ENCODE data around the gene HSDL2.
"Not testable (repeated sequence)": the region's sequence is repeated elsewhere in the genome, so short reads cannot be mapped to it uniquely, and the experiment has no call there.

Gene HSDL2

GRCh38 chr9:112380102-112380824 lies at the start of gene HSDL2:
Gene HSDL2, plus strand, starts transcription at chr9:112380108. Its CDS starts 56 bp downstream, at chr9:112380164.
- DNase-seq: peak; percentile 17

DNA sequence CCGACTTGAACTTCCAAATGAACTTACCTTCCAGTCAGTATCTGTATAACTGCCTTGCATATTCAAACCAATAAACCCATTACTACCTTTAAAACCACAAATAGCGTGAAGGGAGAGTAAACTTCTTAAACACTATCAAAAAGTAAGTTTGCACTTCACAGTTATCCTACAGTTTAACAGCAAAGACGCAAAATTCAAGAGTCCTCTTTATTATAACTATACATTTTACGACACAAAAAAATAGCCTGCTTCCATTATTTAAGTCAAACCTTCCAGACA lies 48.3 kb upstream of the HSDL2 start:
- DNase-seq: no peak

- DNase-seq: no peak
These were observed 47.7 kb upstream of the HSDL2 start for GRCh38 chr9:112332214-112332613.

DNA sequence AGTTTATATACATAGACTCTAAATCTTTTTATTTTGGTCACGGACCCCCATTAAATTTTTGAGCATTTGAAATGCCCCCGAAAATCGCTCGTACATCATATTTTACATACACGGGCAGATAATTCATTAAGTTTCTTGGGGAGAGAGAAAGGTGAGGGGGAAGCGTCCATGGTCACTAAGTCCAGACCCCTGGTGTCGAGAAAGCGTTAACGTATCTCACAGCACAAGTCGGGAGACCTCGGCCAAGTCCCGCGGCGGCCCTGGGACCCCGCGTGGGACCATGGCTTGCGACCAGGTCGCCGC lies 47.3 kb upstream of the HSDL2 start:
- DNase-seq: no peak

DNA sequence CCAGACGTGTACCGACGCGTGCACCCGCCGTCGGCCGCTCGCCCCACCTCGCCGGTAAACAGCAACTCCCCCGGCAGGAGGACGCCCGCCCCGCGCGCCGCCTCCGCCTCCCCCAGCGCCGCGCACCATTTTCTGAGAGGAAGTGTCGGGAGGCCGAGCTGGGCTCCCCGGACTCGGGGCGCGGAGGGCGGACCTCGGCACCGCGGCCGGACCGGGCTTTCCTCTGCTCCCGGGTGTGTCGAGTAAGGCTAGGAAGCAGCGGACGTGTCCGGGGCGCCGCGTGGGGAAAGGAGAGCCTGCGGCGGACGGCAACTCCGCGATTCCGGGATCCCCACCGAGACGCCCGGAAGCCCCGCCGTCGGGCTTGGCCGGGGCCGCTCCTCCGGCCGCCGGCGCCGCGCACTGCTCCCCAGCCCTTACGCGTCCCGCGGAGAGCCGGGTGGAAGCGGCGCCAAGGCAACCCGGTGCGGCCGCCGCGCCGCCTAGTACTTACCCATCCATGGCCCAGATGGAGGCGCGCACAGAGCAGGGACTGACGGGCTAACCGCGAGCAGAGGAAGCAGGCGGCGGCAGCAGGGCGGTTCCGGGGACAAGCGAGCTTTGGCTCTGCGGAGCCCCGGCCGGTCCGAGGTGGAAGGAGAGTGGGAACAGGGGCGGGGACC lies 46.8 kb upstream of the HSDL2 start, which contains the start of gene PTBP3:
Gene PTBP3, minus strand, starts transcription at position 643 of the 662 bp plus-strand sequence. CDS start 35,754 bp downstream, outside the sequence.
- peak; percentile 94 for DNase-seq

DNA sequence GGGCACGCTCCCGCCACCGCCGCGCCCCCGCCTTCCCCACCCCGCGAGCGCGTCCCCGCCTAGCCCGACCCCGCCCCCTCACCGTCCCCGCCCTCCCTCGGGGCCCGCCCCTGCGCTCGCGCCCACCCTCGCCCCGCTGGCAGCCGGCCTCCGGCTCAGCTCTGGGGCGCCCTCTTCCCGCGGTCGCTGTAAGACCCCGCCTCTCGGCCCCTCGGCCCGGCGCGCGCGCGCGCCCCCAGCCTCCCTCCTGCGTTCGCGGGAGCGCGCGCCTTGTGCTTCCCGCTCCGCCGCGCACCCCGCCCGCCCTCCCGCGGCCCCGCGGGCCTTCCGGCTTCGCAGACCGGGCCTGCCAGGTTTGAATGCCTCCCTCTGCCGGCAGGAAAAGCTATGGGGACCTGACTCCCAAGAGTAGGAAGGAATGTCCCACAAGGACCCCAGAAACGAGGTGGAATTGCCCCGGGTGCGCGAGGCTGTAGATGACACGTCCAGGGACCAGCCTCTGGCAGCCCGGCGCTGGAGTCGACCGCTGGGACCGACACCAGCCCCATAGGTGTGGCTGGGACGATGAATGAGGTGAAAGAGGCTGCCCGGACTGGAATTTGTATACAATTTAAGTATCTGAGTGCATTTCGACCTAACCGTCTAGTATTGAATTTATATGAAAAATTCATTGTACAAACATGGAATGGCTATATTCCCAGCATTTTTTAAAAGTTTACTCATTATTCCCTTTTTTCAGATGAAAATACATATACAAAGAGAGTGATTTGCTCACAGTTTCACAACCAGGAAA lies 46.1 kb upstream of the HSDL2 start:
- no peak for DNase-seq

- DNase-seq: no peak
These were observed 45.5 kb upstream of the HSDL2 start for GRCh38 chr9:112334432-112334841.

DNA sequence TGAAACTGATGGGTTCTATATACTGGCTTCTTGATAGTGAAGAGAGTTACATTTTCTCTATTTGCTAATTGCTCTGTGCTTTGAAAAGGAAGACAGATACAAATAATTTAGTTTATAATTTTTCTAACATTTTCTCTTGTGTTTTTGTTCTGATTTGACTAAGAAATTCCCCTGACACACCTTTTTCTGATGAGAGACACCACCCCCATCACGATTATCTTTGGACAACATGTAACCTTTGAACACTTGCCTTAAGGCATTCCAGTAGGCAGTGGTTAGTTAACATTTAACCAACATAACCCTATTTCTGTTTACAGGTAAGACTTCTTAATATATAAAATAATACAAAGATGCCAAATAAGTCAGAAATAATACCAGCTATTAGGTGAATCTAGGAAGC lies 42.4 kb upstream of the HSDL2 start:
- DNase-seq: no peak

DNA sequence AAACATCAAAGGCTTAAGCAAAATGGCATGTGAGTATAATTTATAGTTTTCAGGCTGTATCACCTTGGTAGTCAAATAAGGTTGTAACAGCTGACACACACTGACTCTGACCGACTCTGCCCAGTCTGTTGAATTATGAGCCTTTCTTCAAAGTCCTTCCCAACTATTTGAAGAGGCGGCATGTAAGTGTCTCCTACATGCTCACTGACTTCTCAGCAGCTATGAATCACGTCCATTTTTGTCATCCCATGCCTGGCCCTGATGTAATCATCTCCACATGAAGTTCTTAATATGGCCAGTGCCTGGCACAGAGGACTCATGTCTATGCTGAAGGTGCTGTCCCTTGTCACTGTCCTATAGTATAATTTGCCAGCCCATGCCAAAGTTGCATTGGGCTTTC lies 41.3 kb upstream of the HSDL2 start:
- no peak for DNase-seq

DNA sequence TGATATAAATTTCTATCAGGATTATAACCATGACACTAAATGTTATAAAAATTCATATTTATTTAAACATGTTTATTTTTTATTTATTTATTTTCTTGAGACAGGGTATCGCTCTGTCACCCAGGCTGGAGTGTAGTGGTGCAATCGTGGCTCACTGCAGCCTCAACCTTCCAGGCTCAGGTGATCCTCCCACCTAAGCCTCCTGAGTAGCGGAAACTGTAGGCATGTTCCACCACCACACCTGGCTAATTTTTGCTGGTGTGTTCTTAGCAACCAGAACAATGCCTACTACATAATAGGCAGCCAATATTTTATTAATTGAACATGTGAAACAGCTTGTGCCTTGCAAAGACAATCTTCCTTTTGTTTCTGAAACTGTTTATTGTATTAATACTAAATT lies 40.0 kb upstream of the HSDL2 start:
- no peak for DNase-seq

- DNase-seq: no peak
These were observed 38.2 kb upstream of the HSDL2 start for GRCh38 chr9:112341730-112342129.

DNA sequence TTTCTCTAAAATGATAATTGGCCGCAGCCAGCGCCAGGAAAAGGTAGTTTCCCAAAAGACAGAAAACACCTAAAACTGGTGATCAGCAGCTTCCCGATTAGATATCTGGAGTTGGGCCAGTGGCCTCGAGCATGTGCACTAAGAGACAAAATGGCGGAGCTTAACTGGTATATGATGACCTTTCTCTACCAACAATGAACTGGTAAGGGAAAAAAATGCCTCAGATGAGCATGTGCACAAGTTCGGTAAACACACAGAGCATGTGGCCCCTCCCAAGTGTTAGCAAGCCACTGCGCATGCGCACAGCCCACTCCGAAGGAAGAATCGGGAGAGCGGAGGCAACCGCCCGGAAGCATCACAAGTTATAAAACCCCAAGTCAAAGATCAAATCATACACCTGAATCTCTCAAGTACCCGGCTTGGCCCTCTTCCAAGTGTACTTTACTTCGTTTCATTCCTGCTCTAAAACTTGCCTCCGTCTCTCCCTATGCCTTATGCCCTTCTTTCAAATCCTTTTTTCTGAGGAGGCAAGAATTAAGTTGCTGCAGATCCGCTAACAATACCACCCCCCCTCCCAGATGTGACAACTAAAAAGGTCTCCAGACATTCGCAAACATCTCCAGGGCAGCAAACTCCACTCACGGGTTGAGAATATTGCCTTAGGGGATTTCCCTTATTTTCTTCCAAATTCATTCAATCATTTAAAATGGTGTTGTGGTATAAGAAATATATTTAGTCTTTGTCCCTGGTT lies 31.5 kb upstream of the HSDL2 start:
- peak; percentile 77 for DNase-seq

DNA sequence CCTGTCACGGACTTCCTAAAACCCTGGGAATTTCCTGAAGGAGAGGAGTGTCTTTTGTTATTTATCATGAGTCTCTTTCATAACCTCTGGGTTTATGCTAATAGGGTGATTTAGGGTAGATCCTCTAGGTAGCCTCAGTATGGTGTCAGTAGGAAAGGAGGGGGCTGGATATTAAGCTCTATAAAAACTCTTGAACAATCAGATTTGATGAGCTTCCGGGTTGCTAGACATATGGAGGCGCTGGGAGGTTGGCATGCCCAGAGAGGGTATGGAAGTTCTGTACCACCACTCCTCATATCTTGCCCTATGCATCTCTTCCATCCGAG lies 30.9 kb upstream of the HSDL2 start:
- no peak for DNase-seq

- no peak for DNase-seq
These were observed 28.7 kb upstream of the HSDL2 start for GRCh38 chr9:112351184-112351583.

DNA sequence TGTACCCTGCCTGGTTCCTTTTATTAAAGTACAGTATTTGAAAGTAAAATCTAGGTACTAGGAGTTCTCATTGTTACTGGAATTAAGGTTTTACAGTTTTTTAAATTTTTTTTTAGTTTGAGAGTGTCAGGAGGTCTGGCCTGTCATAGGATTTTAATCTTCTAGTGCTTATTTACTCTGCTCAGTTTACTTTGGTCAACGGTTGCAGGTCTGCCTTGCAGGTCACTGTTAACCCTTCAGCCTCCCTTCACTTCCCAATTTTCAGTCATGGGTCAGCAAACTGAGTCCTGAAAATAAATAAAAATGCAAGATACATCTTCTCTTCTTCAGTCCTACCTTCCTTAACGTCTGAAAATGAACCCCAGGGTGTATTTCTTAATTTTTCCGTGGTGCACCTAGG lies 27.7 kb upstream of the HSDL2 start:
- DNase-seq: no peak

- no peak for DNase-seq
These were observed 25.7 kb upstream of the HSDL2 start for GRCh38 chr9:112354081-112354743.

DNA sequence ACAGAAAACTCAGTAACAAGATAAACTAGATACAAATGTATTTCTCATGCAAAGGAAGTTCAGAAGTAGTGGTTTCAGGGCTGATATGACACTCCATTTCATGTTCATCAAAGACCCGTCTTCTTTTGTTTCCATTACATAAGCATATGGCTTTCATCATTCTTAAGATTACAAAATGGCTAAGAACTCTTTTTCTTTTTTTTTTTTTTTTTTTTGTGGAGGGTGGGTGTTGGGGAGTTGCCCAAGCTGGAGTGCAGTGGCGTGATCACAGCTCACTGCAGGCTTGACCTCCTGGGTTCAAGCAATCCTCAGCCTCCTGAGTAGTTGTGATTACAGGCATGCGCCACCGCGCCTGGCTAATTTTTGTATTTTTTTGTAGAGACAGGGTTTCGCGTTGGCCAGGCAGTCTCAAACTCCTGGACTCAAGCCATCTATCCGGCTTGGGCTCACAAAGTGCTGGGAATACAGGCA lies 24.4 kb upstream of the HSDL2 start:
- no peak for DNase-seq

GRCh38 chr9:112360047-112360804 lies 19.7 kb upstream of the HSDL2 start:
- no peak for DNase-seq

- DNase-seq: no peak
These were observed 18.3 kb upstream of the HSDL2 start for GRCh38 chr9:112361601-112362000.

GRCh38 chr9:112364761-112365160 lies 15.1 kb upstream of the HSDL2 start:
- no peak for DNase-seq

DNA sequence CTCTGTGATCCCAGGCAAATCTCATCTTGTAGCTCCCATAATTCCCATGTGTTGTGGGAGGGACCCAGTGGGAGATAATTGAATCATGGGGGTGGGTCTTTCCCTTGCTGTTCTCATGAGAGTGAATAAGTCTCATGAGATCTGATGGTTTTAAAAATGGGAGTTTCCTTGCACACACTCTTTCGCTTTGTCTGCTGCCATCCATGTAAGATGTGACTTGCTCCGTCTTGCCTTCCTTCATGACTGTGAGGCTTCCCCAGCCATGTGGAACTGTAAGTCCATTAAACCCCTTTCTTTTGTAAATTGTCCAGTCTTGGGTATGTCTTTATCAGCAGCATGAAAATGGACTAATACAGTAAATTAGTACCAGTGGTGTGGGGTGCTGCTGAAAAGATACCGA lies 14.7 kb upstream of the HSDL2 start:
- not testable (repeated sequence) for DNase-seq

GRCh38 chr9:112366591-112366990 lies 13.3 kb upstream of the HSDL2 start:
- DNase-seq: no peak
